Measurements from ENCODE around the gene SPOCK2. TPM values are rescaled to one million over a fixed set of nuclear protein-coding genes. Genes with fewer than 3 reads are reported as not detected.
A peak's percentile ranks its signal among the peaks of the same experiment; 100 is the strongest.

Gene SPOCK2
- total and polyA plus RNA-seq, 10 donors: 12.6 to 64.3 (median 40.5) TPM

DNA sequence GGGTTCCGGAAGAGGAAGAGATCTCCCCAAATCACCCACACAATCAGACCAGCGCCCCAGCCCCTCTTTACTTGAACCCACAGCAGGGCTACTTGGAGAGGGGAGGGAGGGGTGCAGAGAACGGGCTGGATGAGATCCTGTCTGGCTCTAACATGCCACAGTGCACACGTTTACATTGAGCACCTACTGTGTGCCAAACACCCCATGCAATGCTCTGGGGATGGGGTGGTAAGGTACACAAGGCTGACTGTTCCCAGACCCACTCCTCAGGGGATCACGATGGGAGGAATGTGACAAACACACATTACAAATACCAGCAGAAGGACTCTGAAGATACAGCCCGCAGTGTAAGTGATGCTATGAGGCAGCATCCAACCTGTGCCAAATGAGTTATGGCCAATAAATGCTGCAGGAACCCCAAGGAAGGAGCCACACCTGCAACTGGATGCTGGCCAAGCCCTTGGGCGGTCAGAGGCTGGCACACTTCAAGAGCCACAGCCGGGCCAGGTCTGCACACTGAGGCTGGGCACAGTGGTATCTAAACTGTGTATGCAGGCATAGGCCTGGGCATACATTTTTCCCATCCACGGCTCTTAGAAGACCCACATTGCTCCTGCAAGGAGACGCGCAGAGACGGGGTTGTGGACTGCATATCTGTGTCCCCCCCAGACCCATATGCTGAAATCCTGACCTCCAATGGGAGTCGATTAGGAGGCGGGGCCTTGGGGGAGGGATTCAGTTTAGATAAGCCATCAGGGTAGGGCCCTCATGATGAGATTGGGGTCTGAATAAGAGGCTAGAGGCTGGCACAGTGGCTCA lies 6.4 kb downstream of the SPOCK2 start:
- H3K9me3 ChIP-seq: no peaks in the 10 kb centered on the region
- H3K27ac ChIP-seq: no peak overlapping the region
- peaks cover 14 to 99% (median 61%) of the 10 kb centered on the region in 6 donors for H3K4me1 ChIP-seq
- H3K27me3 ChIP-seq (replicated peaks in 1 of 7): peaks cover 0 to 8% (median 3%) of the 10 kb centered on the region in 7 donors
- no peak for DNase-seq
- WGBS, 5 donors: 87 to 89% (median 87%) methylated on average over 12 to 14 of the region's 14 CpGs
- peaks cover 0 to 5% (median 0%) of the 10 kb centered on the region in 6 donors for H3K36me3 ChIP-seq
- no peak overlapping the region for H3K4me3 ChIP-seq
- intact Hi-C loops (cut with DNase I; ENCODE audit: low total_unique reads): no loop called here
- no peak for TF ChIP-seq POLR2A (IDR thresholded peaks at IDR 0.05)
- no peak for TF ChIP-seq CTCF (IDR thresholded peaks at IDR 0.05 in 8 of 11, conservative IDR thresholded peaks at IDR 0.05 in 3 of 11)
- TF ChIP-seq POLR2AphosphoS5 (IDR thresholded peaks at IDR 0.05): peak in 1 of 3 donors; percentile 17

- WGBS, 5 donors: 91 to 94% (median 93%) methylated on average over 9 of the region's 9 CpGs
- intact Hi-C loops (cut with DNase I; ENCODE audit: low total_unique reads): no loop called here
Observed at GRCh38 chr10:72081210-72081609, 7.1 kb downstream of the SPOCK2 start.

DNA sequence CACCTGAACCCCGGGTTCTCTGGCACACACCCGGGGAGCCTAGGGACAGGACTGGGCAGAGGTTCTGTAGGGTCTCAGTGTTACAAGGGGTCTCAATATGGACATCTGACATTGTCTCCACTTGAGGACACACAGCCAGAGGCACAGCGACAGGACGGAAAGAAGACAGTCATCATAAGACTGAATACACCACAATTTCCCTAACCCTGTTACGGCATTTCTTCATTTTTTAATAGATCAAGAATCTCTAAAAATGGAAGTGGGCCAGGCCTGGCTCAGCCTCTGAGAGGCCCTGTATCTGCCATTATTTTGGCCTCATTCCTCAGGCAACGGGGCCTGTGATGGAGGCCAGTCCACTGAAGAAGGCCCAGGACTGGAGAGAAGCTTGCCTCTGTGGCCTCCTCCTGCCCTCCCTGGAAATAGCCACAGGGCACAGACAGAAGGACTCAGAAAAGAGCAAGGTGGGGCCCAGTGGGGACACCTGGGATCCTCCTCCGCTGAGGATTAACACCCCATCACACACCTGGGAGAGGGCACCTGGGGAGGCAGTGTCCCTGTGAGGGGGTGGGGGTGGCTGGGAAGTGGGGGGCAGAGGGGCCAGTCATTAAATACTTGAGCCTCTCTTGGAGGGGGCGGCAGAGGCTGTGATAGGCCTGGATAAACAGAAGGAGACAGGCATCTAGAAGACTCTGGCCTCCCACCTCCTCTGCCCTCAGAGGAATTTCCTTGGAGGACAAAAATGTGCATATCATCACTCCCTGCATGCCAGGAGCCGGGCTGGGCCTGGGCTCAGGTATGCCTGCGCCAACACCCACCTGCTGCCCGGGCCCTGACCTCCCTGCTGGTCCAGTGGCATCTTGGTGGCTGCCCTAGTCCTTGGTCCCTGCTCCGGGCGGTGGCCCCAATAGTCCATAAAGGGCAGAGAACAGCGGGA lies 8.0 kb downstream of the SPOCK2 start:
- TF ChIP-seq CTCF (IDR thresholded peaks at IDR 0.05 in 8 of 11, conservative IDR thresholded peaks at IDR 0.05 in 3 of 11) (no peak), POLR2AphosphoS5 (IDR thresholded peaks at IDR 0.05) (no peak)
- peaks cover 0 to 5% (median 0%) of the 10 kb centered on the region in 6 donors for H3K36me3 ChIP-seq
- H3K4me1 ChIP-seq: peaks cover 6 to 99% (median 51%) of the 10 kb centered on the region in 6 donors
- peak overlapping the region in 1 of 8 donors; percentile 19 for H3K4me3 ChIP-seq
- H3K9me3 ChIP-seq: no peaks in the 10 kb centered on the region
- H3K27ac ChIP-seq: peak overlapping the region in 4 of 8 donors; percentile 13 to 54 (median 32)
- no peaks in the 10 kb centered on the region for H3K27me3 ChIP-seq (replicated peaks in 1 of 7)
- intact Hi-C loops (cut with DNase I; ENCODE audit: low total_unique reads): no loop called here
- no peak for DNase-seq
- WGBS, 5 donors: 75 to 85% (median 82%) methylated on average over 12 to 14 of the region's 14 CpGs

More at GRCh38 chr10:72081210-72081609, 7.1 kb downstream of the SPOCK2 start:
- Histone ChIP-seq H3K4me1 (peaks cover 9 to 99% (median 54%) of the 10 kb centered on the region in 6 donors), H3K27ac (no peak overlapping the region), H3K4me3 (no peak overlapping the region), H3K27me3 (replicated peaks in 1 of 7) (peaks cover 0 to under 1% (median 0%) of the 10 kb centered on the region in 7 donors), H3K9me3 (no peaks in the 10 kb centered on the region), H3K36me3 (peaks cover 0 to 5% (median 0%) of the 10 kb centered on the region in 6 donors)
- no peak for DNase-seq
- TF ChIP-seq CTCF (IDR thresholded peaks at IDR 0.05 in 8 of 11, conservative IDR thresholded peaks at IDR 0.05 in 3 of 11) (no peak), POLR2AphosphoS5 (IDR thresholded peaks at IDR 0.05) (no peak), POLR2A (IDR thresholded peaks at IDR 0.05) (no peak)

Data from spleen (tissue), 11 donors.